SH-SY5Y (cell line): ENCODE results near the gene PGK2.

ENCODE experiments used
- GATA2 ChIP-seq: IDR thresholded peaks from 2 replicates; pipeline ENCODE4 v1.6.1; 2011; ENCODE audit warnings: mild to moderate bottlenecking, low read depth, low read length
- GATA3 ChIP-seq: IDR thresholded peaks from 2 replicates; pipeline ENCODE4 v1.6.1; 2011; ENCODE audit warnings: low read depth, mild to moderate bottlenecking, low read length, moderate library complexity

PGK2 gene

DNA sequence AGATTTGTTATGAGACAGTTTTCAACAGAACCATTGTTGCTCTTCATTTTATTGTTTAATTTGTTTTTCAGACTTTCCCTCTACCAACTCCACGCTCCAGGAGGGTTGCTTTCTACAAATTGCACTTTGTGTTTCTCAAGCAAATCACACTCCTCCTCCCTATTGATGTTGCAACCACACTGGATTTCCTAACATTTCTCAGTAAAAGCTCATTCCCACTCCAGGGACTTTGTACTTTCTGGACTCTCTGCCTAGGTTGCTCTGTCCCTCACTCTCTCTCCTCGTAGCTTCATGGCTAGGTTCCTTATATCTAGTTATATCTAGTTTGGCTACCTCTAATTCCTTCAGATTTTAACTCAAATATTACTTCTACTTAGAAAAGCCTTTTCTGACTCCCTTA, 20.3 kb downstream of the PGK2 start:
- TF ChIP-seq GATA3, result no peak
- TF ChIP-seq GATA2, result no peak

DNA sequence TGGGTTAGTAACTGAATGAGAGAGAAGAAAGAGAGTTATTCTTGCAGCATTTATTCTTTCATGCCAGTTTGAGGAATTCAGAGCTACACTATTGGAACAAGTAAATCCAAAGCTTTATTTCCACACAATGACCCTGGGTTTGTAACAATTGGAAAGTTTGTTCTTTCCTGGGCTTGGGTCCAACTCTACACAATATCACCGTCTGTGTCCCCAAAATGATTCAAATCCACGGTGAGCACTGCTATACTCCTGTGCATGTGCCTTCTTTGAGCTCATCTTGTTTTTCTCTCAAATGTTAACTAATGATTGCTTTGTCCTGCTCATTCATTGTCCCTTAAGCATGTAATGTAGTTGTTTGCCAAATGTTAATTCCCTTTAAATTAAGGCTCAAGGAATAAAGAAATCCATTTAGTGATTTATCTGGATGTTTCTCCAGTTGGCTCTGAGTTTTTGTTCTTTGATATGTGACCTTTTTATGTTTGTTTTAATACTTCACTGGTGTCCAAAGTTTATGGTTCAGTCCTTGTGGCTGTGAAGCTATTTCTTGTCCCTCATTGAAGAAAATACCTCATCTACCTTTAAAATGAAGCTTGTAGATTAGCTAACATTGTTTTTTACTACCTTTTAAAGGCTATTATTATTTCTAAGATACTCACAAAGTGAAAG, 22.4 kb downstream of the PGK2 start:
- no peak for TF ChIP-seq GATA2
- TF ChIP-seq GATA3, result no peak

DNA sequence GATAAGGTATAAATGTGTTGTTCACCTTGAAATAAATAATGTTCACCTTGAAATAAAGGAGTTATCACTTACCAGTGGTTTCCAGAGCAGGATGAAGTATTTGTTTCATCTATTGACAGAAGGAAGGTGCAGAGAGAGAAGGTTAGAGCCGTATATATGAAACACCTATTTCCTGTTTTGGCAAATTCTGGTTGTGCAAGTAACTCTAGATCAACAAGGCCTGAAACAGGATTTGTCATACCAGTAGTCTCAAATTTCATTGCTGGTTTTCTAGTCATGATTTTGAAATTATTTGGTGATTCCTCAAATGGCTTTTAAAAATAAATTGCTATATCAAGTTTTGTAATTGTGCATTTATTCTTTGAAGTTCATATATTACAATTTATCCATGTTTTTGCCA, 42.8 kb downstream of the PGK2 start, which contains the start of gene CRISP3:
TSS of gene CRISP3 (minus strand) at position 130 of the 400 bp plus-strand sequence. CDS start at position 109, 21 bp downstream.
- TF ChIP-seq GATA2 (no peak), GATA3 (no peak)

DNA sequence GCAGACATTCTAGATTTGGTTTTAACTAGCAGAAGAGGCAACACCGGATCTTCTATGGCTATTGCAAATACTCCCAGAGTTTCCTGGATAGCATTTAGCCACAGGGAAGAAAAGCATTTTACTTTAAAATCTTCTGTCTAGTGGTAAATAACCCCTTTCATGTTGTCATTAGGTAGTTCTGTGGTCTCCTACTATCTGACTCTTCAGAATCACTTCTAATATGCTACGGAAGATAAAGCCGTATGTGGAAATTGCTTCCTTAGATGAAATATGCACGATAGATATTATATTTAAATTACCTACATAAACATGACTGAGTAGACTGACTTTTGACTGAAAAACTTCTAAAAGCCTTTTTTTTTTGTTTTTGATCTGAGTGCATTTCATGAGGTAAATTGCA, 43.7 kb downstream of the PGK2 start:
- TF ChIP-seq GATA2, result no peak
- no peak for TF ChIP-seq GATA3

DNA sequence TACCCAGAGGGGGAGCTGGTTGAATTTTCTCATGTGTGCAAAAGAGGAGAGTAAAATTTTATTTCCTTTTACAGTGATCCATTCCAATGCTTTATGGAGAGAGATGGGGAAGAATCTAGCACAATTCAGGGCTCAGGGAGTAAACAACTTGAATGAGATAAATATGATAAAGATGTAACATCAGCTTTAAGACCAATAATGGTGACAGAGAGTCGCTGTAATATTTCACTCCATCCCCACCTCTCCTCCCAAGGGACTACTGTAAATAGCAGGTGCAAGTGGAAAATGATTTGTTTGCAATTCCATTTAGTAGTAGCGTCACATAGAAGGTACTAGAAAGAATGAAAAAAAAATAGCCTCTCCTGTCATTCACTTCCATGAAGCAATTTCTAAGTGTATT, 47.7 kb downstream of the PGK2 start:
- TF ChIP-seq GATA3 (no peak), GATA2 (no peak)

DNA sequence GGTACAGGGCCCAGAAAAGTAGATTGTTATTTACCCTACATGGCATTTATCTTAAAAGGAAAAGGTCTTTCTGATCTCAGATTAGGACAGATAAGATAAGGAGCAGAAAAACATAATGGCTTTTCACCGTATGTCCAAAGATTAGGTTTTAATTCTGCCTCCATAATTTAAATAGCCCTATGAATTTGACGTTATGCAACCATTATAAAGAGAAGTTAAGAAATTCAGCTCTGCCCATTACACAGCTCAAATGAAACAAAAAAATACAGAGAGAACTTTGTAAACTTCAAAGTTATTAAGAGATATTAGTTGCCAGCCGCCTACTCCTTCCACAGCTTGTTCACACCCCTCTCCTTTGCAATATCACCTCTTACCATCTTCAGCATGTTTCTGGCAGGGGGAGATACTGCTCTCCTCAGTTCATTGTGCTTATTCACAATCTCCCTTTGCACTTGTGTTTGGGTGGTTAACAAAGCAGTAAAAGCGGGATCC, 51.0 kb downstream of the PGK2 start:
- no peak for TF ChIP-seq GATA2
